Uterus (tissue), 4 donors: ENCODE measurements around the gene ARID5B. TPM values are rescaled to one million over a fixed set of nuclear protein-coding genes. Genes with fewer than 3 reads are reported as not detected.
A peak's percentile ranks its signal among the peaks of the same experiment; 100 is the strongest.
"Not testable (repeated sequence)": the region's sequence is repeated elsewhere in the genome, so short reads cannot be mapped to it uniquely, and the experiment has no call there.

ENCODE experiments used
- DNase-seq, 2 donors: peaks; one replicate each; pipeline ENCODE4 v3.0.0-alpha.2; 2019 to 2020
- H3K27ac ChIP-seq, 2 donors: fragments of 200-600 bp; sonication (generic); 1 replicate in 1 of 2; 2 replicates in 1 of 2; pipeline ENCODE4 v1.5.1; 2016 to 2018
- H3K27me3 ChIP-seq, 2 donors: fragments of 200-600 bp; sonication (generic); one replicate each; pipeline ENCODE4 v1.5.1; 2018 to 2019; ENCODE audit warnings: control low read depth in 1 of 2
- H3K36me3 ChIP-seq, 2 donors: fragments of 200-600 bp; sonication (generic); one replicate each; pipeline ENCODE4 v1.5.1; 2019; ENCODE audit warnings: control low read depth in 1 of 2
- H3K4me1 ChIP-seq, 2 donors: fragments of 200-600 bp; sonication (generic); one replicate each; pipeline ENCODE4 v1.5.1; 2018 to 2019; ENCODE audit warnings: control low read depth in 1 of 2
- H3K4me3 ChIP-seq, 2 donors: fragments of 200-600 bp; sonication (generic); 1 replicate in 1 of 2; 2 replicates in 1 of 2; pipeline ENCODE4 v1.5.1; 2018 to 2019; ENCODE audit warnings: mild to moderate bottlenecking in 1 of 2
- H3K9me3 ChIP-seq, 2 donors: fragments of 200-600 bp; sonication (generic); one replicate each; pipeline ENCODE4 v1.5.1; 2019; ENCODE audit warnings: control low read depth in 1 of 2
- POLR2A ChIP-seq, 2 donors: fragments of 450-650 bp; IDR thresholded peaks; one replicate each; pipeline ENCODE4 v1.6.1; 2016; ENCODE audit warnings: antibody characterized with exemption in 2 of 2, mild to moderate bottlenecking in 1 of 2, moderate library complexity in 1 of 2
- intact Hi-C: fragments of 100-400 bp; cut with DNase I; formaldehyde crosslinking; loops from one replicate; pipeline ENCODE4 v1.15.1; 2023; ENCODE audit warnings: low total_unique reads
- total RNA-seq, 4 donors: library from RNA; depleted of rRNA in 3 of 4; stranded (reverse); fragments of >200 nt in 3 of 4; gene quantifications; one replicate each; pipeline versions ENCODE4 v1.1.0 to v1.2.4, GENCODE V29; 2014 to 2023
- TF ChIP-seq, protein P1 (sequence below), 4 experiments: fragments of 200-600 bp in 2 of 4; fragments of 450-650 bp in 2 of 4; sonication (generic) in 2 of 4; IDR thresholded peaks; one replicate each; pipeline ENCODE4 v1.5.1; 2016 to 2019; ENCODE audit warnings: antibody characterized with exemption in 4 of 4, mild to moderate bottlenecking in 2 of 4, moderate library complexity in 1 of 4
- donor health status: DM: yes; HTN: yes; CAD: no.

The ARID5B gene
- total RNA-seq, 4 donors from 2014 or later: 38.7 to 64.1 (median 56.6) TPM

DNA sequence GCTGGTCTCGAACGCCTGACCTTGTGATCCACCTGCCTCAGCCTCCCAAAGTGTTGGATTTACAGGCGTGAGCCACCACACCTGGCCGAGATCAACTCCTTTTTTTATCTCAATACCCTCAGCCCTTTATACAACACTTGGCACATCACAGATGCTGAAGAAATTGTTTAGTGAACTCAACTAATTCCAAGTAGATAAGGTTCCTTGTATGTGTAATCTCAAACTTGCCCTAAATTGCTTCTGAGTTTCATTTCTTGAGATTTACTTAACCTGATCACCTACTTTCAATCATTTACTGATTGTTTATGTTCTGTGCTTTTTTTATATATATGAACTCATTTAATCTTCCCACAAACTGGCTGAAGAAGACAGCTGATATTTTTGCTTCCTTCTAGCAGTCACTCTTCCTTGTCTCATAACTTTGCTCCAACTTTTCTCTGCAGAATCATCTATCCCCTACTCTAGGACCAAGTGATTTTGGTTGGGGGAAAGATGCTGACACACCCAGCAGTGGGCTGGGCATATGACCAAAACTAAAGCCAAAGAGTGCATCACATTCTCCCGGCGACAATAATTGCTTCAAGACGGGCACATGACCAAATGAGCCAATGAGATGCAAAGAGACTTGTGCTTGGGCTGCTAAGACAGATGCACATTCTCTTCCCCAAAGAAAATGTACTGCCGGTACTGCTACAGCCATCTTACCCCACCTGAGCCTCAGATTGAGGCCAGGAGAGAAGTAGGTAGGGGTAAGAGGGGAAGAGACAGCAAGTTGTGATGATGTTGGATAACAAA lies 40.3 kb upstream of the ARID5B start:
- Histone ChIP-seq H3K36me3 (no peaks in the 10 kb centered on the region), H3K27ac (no peak overlapping the region)

GRCh38 chr10:61863981-61864380 lies 37.5 kb upstream of the ARID5B start:
- no peaks in the 10 kb centered on the region for H3K9me3 ChIP-seq
- H3K36me3 ChIP-seq: no peaks in the 10 kb centered on the region
- intact Hi-C loops: no loop called here
- H3K27ac ChIP-seq: no peak overlapping the region
- DNase-seq: no peak
- H3K4me1 ChIP-seq: no peaks in the 10 kb centered on the region
- no peaks in the 10 kb centered on the region for H3K27me3 ChIP-seq
- H3K4me3 ChIP-seq: no peak overlapping the region
- no peak for TF ChIP-seq POLR2A (IDR thresholded peaks at IDR 0.05)
- TF ChIP-seq, protein P1, sequence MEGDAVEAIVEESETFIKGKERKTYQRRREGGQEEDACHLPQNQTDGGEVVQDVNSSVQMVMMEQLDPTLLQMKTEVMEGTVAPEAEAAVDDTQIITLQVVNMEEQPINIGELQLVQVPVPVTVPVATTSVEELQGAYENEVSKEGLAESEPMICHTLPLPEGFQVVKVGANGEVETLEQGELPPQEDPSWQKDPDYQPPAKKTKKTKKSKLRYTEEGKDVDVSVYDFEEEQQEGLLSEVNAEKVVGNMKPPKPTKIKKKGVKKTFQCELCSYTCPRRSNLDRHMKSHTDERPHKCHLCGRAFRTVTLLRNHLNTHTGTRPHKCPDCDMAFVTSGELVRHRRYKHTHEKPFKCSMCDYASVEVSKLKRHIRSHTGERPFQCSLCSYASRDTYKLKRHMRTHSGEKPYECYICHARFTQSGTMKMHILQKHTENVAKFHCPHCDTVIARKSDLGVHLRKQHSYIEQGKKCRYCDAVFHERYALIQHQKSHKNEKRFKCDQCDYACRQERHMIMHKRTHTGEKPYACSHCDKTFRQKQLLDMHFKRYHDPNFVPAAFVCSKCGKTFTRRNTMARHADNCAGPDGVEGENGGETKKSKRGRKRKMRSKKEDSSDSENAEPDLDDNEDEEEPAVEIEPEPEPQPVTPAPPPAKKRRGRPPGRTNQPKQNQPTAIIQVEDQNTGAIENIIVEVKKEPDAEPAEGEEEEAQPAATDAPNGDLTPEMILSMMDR (IDR thresholded peaks at IDR 0.05): no peak

More for the DNA sequence above, 40.3 kb upstream of the ARID5B start:
- H3K27me3 ChIP-seq: no peaks in the 10 kb centered on the region
- H3K4me1 ChIP-seq: no peaks in the 10 kb centered on the region
- no peak overlapping the region for H3K4me3 ChIP-seq
- H3K9me3 ChIP-seq: no peaks in the 10 kb centered on the region
- TF ChIP-seq POLR2A (IDR thresholded peaks at IDR 0.05): no peak
- TF ChIP-seq, protein P1 (IDR thresholded peaks at IDR 0.05): no peak
- DNase-seq: no peak
- intact Hi-C loops: no loop called here

- DNase-seq: no peak
- no peaks in the 10 kb centered on the region for H3K9me3 ChIP-seq
- TF ChIP-seq, protein P1 (IDR thresholded peaks at IDR 0.05): no peak
- intact Hi-C loops: no loop called here
- peak overlapping the region; percentile 36 to 40 for H3K4me3 ChIP-seq
- H3K27ac ChIP-seq: peak overlapping the region in 1 of 2 donors; percentile 56
- H3K4me1 ChIP-seq: peaks cover 0 to 9% of the 10 kb centered on the region in 2 donors
- no peaks in the 10 kb centered on the region for H3K36me3 ChIP-seq
- no peaks in the 10 kb centered on the region for H3K27me3 ChIP-seq
Measured at GRCh38 chr10:61866700-61867368, 34.7 kb upstream of the ARID5B start.

DNA sequence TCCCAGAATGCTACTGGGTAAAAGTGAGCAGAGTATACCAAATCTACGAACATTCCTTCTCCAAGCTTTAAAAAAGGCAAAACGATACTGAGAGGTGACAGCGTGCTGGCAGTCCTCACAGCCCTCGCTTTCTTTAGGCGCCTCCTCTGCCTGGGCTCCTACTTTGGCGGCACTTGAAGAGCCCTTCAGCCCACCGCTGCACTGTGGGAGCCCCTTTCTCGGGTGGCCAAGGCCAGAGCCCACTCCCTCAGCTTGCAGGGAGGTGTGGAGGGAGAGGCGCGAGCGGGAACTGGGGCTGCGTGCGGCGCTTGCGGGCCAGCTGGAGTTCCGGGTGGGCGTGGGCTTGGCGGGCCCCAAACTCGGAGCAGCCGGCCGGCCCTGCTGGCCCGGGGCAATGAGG lies 34.1 kb upstream of the ARID5B start:
- Histone ChIP-seq H3K4me3 (peak overlapping the region; percentile 36 to 40), H3K27ac (peak overlapping the region; percentile 56 to 59)
- H3K36me3 ChIP-seq, H3K27me3 ChIP-seq, H3K9me3 ChIP-seq, H3K4me1 ChIP-seq, intact Hi-C loops: not testable (repeated sequence)
- peak in 1 of 2 donors; percentile 31 for DNase-seq

DNA sequence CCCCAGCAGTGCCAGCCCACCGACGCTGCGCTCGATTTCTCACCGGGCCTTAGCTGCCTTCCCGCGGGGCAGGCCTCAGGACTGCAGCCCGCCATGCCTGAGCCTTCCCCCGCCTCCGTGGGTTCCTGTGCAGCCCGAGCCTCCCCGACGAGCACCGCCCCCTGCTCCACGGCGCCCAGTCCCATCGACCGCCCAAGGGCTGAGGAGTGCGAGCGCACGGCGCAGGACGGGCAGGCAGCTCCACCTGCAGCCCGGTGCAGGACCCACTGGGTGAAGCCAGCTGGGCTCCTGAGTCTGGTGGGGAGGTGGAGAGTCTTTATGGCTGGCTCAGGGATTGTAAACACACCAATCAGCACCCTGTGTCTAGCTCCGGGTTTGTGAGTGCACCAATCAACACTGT lies 33.7 kb upstream of the ARID5B start:
- H3K4me3 ChIP-seq: peak overlapping the region; percentile 36 to 40
- H3K9me3 ChIP-seq, H3K36me3 ChIP-seq, H3K4me1 ChIP-seq, intact Hi-C loops, H3K27me3 ChIP-seq: not testable (repeated sequence)
- TF ChIP-seq, protein P1 (IDR thresholded peaks at IDR 0.05): peak in 1 of 4 experiments; percentile 23
- DNase-seq: peak; percentile 31 to 65
- peak overlapping the region; percentile 56 to 59 for H3K27ac ChIP-seq
